H9 (cell line): Measurements from ENCODE around the gene ASPRV1. TPM values are rescaled to one million over a fixed set of nuclear protein-coding genes. Genes with fewer than 3 reads are reported as not detected.

ENCODE experiments used
- DNase-seq: peaks from one replicate; pipeline ENCODE4 v3.0.0-alpha.2; 2017
- H2AFZ ChIP-seq: one replicate; pipeline ENCODE4 v1.6.1; 2013; ENCODE audit warnings: mild to moderate bottlenecking, low read length, control low read depth, moderate library complexity
- H2AK5ac ChIP-seq: 2 replicates; pipeline ENCODE4 v1.6.1; 2013; ENCODE audit warnings: low read length, control low read depth, mixed read lengths; ENCODE audit not compliant: insufficient read length
- H2BK120ac ChIP-seq: one replicate; pipeline ENCODE4 v1.6.1; 2013; ENCODE audit warnings: low read depth, mild to moderate bottlenecking, low read length, control low read depth, inconsistent platforms; ENCODE audit not compliant: poor library complexity, severe bottlenecking
- H2BK12ac ChIP-seq: 2 replicates; pipeline ENCODE4 v1.6.1; 2013; ENCODE audit warnings: low read length, control low read depth, mixed read lengths, low read depth; ENCODE audit not compliant: insufficient read length
- H2BK15ac ChIP-seq: 2 replicates; pipeline ENCODE4 v1.6.1; 2013; ENCODE audit warnings: low read depth, low read length, control low read depth
- H2BK20ac ChIP-seq: one replicate; pipeline ENCODE4 v1.6.1; 2013; ENCODE audit warnings: low read depth, mild to moderate bottlenecking, low read length, control low read depth, inconsistent platforms; ENCODE audit not compliant: poor library complexity, severe bottlenecking
- H2BK5ac ChIP-seq: 2 replicates; pipeline ENCODE4 v1.6.1; 2013; ENCODE audit warnings: low read length, control low read depth, mixed read lengths; ENCODE audit not compliant: insufficient read length
- H3K14ac ChIP-seq: 2 replicates; pipeline ENCODE4 v1.6.1; 2013; ENCODE audit warnings: low read length, control low read depth; ENCODE audit not compliant: insufficient read depth
- H3K18ac ChIP-seq: 2 replicates; pipeline ENCODE4 v1.6.1; 2013; ENCODE audit warnings: low read depth, mild to moderate bottlenecking, mixed read lengths, low read length, control low read depth; ENCODE audit not compliant: insufficient read length
- H3K23ac ChIP-seq: 2 replicates; pipeline ENCODE4 v1.6.1; 2013; ENCODE audit warnings: low read length, control low read depth, mixed read lengths, low read depth; ENCODE audit not compliant: insufficient read length
- H3K23me2 ChIP-seq: 2 replicates; pipeline ENCODE4 v1.6.1; 2013; ENCODE audit warnings: low read depth, mild to moderate bottlenecking, mixed read lengths, low read length, control low read depth; ENCODE audit not compliant: insufficient read length, poor library complexity, severe bottlenecking
- H3K27ac ChIP-seq: 2 replicates; pipeline ENCODE4 v1.5.1; 2013; ENCODE audit warnings: low read length, control low read depth, mixed read lengths, low read depth; ENCODE audit not compliant: insufficient read length
- H3K27me3 ChIP-seq: 2 replicates; pipeline ENCODE4 v1.6.1; 2013; ENCODE audit warnings: low read length, control low read depth, inconsistent platforms; ENCODE audit not compliant: insufficient read depth
- H3K4ac ChIP-seq: 2 replicates; pipeline ENCODE4 v1.6.1; 2013; ENCODE audit warnings: low read depth, mild to moderate bottlenecking, control low read depth, inconsistent platforms, low read length, moderate library complexity
- H3K4me1 ChIP-seq: 2 replicates; pipeline ENCODE4 v1.6.1; 2013; ENCODE audit warnings: low read length, control low read depth, inconsistent platforms; ENCODE audit not compliant: insufficient read depth
- H3K4me2 ChIP-seq: 2 replicates; pipeline ENCODE4 v1.6.1; 2013; ENCODE audit warnings: low read length, control low read depth, mixed read lengths; ENCODE audit not compliant: insufficient read length, insufficient read depth
- H3K56ac ChIP-seq: 2 replicates; pipeline ENCODE4 v1.6.1; 2013; ENCODE audit warnings: low read depth, mild to moderate bottlenecking, mixed read lengths, low read length, control low read depth; ENCODE audit not compliant: insufficient read length
- H3K79me1 ChIP-seq: 2 replicates; pipeline ENCODE4 v1.6.1; 2013; ENCODE audit warnings: low read depth, mild to moderate bottlenecking, moderate library complexity, low read length, control low read depth, inconsistent platforms; ENCODE audit not compliant: insufficient read depth, poor library complexity, severe bottlenecking
- H3K79me2 ChIP-seq: 2 replicates; pipeline ENCODE4 v1.6.1; 2013; ENCODE audit warnings: low read length, control low read depth, inconsistent platforms; ENCODE audit not compliant: insufficient read depth
- H3K9ac ChIP-seq: 2 replicates; pipeline ENCODE4 v1.6.1; 2013; ENCODE audit warnings: low read length, control low read depth, mixed read lengths; ENCODE audit not compliant: insufficient read length; ENCODE audit errors: extremely low read depth
- H3K9me3 ChIP-seq: one replicate; pipeline ENCODE4 v1.6.1; 2013; ENCODE audit warnings: low read depth, low read length, inconsistent platforms; ENCODE audit not compliant: control insufficient read depth
- H3T11ph ChIP-seq: one replicate; pipeline ENCODE4 v1.6.1; 2013; ENCODE audit warnings: mild to moderate bottlenecking, low read length, control low read depth, inconsistent platforms
- H4K20me1 ChIP-seq: one replicate; pipeline ENCODE4 v1.6.1; 2013; ENCODE audit not compliant: control insufficient read depth, insufficient read length, insufficient read depth
- H4K5ac ChIP-seq: 2 replicates; pipeline ENCODE4 v1.6.1; 2013; ENCODE audit warnings: low read depth, mild to moderate bottlenecking, mixed read lengths, low read length, control low read depth; ENCODE audit not compliant: insufficient read length
- H4K8ac ChIP-seq: replicated peaks from 2 replicates; pipeline ENCODE4 v1.6.1; 2013; ENCODE audit warnings: low read length, control low read depth, mixed read lengths, low read depth; ENCODE audit not compliant: insufficient read length
- H4K91ac ChIP-seq: 2 replicates; pipeline ENCODE4 v1.6.1; 2013; ENCODE audit warnings: low read depth, mild to moderate bottlenecking, moderate library complexity, mixed read lengths, low read length, control low read depth; ENCODE audit not compliant: insufficient read length
- H3K27ac Mint-ChIP-seq, 3 experiments: 2 replicates in 2 of 3; 3 replicates in 1 of 3; pipeline ENCODE4 v1.8.0; 2020 to 2021; ENCODE audit warnings: mixed read lengths in 3 of 3, mild to moderate bottlenecking in 1 of 3, moderate library complexity in 1 of 3
- H3K27me3 Mint-ChIP-seq: 2 replicates; pipeline ENCODE4 v1.8.0; 2021; ENCODE audit warnings: low read depth, mild to moderate bottlenecking, moderate library complexity, mixed read lengths
- H3K36me3 Mint-ChIP-seq, 3 experiments: 2 replicates in 2 of 3; 3 replicates in 1 of 3; pipeline ENCODE4 v1.8.0; 2020 to 2021; ENCODE audit warnings: low read depth in 3 of 3, mixed read lengths in 3 of 3; ENCODE audit not compliant: insufficient read depth in 1 of 3
- H3K4me1 Mint-ChIP-seq, 2 experiments: 2 replicates each; pipeline ENCODE4 v1.8.0; 2020; ENCODE audit warnings: mixed read lengths in 2 of 2
- H3K4me3 Mint-ChIP-seq, 2 experiments: 2 replicates in 1 of 2; 3 replicates in 1 of 2; pipeline ENCODE4 v1.8.0; 2020 to 2021; ENCODE audit warnings: mild to moderate bottlenecking in 2 of 2, mixed read lengths in 2 of 2, moderate library complexity in 1 of 2
- H3K9me3 Mint-ChIP-seq, 2 experiments: 2 replicates in 1 of 2; 3 replicates in 1 of 2; pipeline ENCODE4 v1.8.0; 2020; ENCODE audit warnings: mild to moderate bottlenecking in 2 of 2, mixed read lengths in 2 of 2, moderate library complexity in 1 of 2
- WGBS: extraction: QIAGEN DNeasy Blood & Tissue Kit; methylation state at CpG from one replicate; pipeline ENCODE4 v1.1.7; 2013; ENCODE audit warnings: missing lambda C conversion rate, low lambda C conversion rate, mixed read lengths; ENCODE audit not compliant: insufficient read length; ENCODE audit errors: extremely low coverage; 5-methylcytosine and 5-hydroxymethylcytosine counted together
- total RNA-seq: library from RNA; stranded (reverse); gene quantifications from 2 replicates; pipeline ENCODE4 v1.2.1, GENCODE V29; 2021
- TF ChIP-seq, protein P1 (sequence below): fragments of 200-600 bp; sonication (generic); conservative IDR thresholded peaks from 3 replicates; pipeline ENCODE4 v1.8.0; 2021; ENCODE audit warnings: antibody characterized with exemption, mild to moderate bottlenecking

Gene ASPRV1
- total RNA-seq, 1 experiment from 2014 or later, result 0.57 TPM

GRCh38 chr2:69993708-69994107 is 32.3 kb upstream of the ASPRV1 start:
- H3K27ac ChIP-seq, result no peak overlapping the region
- no peak overlapping the region for H3K14ac ChIP-seq
- no peak overlapping the region for H4K5ac ChIP-seq
- no peak overlapping the region for H3K4ac ChIP-seq
- H2AK5ac ChIP-seq, result no peak overlapping the region
- no peak overlapping the region for H3K4me2 ChIP-seq
- H3K36me3 Mint-ChIP-seq, result peaks cover 1 to 5% (median 4%) of the 10 kb centered on the region in 3 experiments; a peak in 4 of 7 replicates
- no peaks in the 10 kb centered on the region for H3K79me2 ChIP-seq
- no peaks in the 10 kb centered on the region for H3K27me3 Mint-ChIP-seq
- H3K27me3 ChIP-seq, result no peaks in the 10 kb centered on the region
- no peaks in the 10 kb centered on the region for H3K23me2 ChIP-seq
- H4K91ac ChIP-seq, result no peak overlapping the region
- H3K18ac ChIP-seq, result no peak overlapping the region
- TF ChIP-seq, protein P1, sequence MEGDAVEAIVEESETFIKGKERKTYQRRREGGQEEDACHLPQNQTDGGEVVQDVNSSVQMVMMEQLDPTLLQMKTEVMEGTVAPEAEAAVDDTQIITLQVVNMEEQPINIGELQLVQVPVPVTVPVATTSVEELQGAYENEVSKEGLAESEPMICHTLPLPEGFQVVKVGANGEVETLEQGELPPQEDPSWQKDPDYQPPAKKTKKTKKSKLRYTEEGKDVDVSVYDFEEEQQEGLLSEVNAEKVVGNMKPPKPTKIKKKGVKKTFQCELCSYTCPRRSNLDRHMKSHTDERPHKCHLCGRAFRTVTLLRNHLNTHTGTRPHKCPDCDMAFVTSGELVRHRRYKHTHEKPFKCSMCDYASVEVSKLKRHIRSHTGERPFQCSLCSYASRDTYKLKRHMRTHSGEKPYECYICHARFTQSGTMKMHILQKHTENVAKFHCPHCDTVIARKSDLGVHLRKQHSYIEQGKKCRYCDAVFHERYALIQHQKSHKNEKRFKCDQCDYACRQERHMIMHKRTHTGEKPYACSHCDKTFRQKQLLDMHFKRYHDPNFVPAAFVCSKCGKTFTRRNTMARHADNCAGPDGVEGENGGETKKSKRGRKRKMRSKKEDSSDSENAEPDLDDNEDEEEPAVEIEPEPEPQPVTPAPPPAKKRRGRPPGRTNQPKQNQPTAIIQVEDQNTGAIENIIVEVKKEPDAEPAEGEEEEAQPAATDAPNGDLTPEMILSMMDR, result no peak
- no peak overlapping the region for H2BK5ac ChIP-seq
- H2BK20ac ChIP-seq, result no peak overlapping the region
- no peak overlapping the region for H3K56ac ChIP-seq
- no peak overlapping the region for H2BK120ac ChIP-seq
- no peak overlapping the region for H2BK12ac ChIP-seq
- no peaks in the 10 kb centered on the region for H3K9me3 ChIP-seq
- no peak overlapping the region for H3T11ph ChIP-seq
- H3K23ac ChIP-seq, result no peak overlapping the region
- no peak for DNase-seq
- no peak overlapping the region for H2AFZ ChIP-seq
- no peak overlapping the region for H3K9ac ChIP-seq
- H4K8ac ChIP-seq, result no peak overlapping the region
- no peak overlapping the region for H3K4me3 Mint-ChIP-seq
- no peaks in the 10 kb centered on the region for H4K20me1 ChIP-seq
- H3K27ac Mint-ChIP-seq, result no peak overlapping the region
- no peaks in the 10 kb centered on the region for H3K79me1 ChIP-seq
- WGBS, result no CpG with 5 or more reads among the region's 5 CpGs
- H3K4me1 ChIP-seq, result 0 out of 2 replicates have a peak, but pooled peaks cover 4% of the 10 kb centered on the region
- no peak overlapping the region for H2BK15ac ChIP-seq
- H3K4me1 Mint-ChIP-seq, result peaks cover 22 to 23% of the 10 kb centered on the region in 2 experiments
- no peaks in the 10 kb centered on the region for H3K9me3 Mint-ChIP-seq
